SK-MEL-5 (cell line): Measurements from ENCODE around the gene HSD11B1. TPM values are rescaled to one million over a fixed set of nuclear protein-coding genes. Genes with fewer than 3 reads are reported as not detected.

Source experiments
- DNase-seq: peaks from one replicate; pipeline ENCODE4 v3.0.0-alpha.2; 2016; ENCODE audit warnings: low read depth, low spot score
- in situ Hi-C: cut with HindIII; loops from 2 replicates; pipeline ENCODE4 v1.10.0; 2016; ENCODE audit warnings: low sequenced_read_pairs, high pct_unique_total_duplicates, low pct_unique_long_range_greater_than_20kb
- total RNA-seq: library from RNA; depleted of rRNA; stranded (reverse); fragments of >200 nt; shearing (Covaris generic); gene quantifications from 2 replicates; pipeline ENCODE4 v1.2.3, GENCODE V29; 2014; rRNA removed

The HSD11B1 gene
- total RNA-seq, 1 experiment from 2014 or later, result not detected

- in situ Hi-C loops, result no loop called here
- no peak for DNase-seq
Measured at GRCh38 chr1:209767096-209767495, 62.5 kb downstream of the HSD11B1 start.

GRCh38 chr1:209767706-209768105 is 63.1 kb downstream of the HSD11B1 start:
- in situ Hi-C loops, result no loop called here
- DNase-seq, result no peak

- no peak for DNase-seq
- in situ Hi-C loops, result no loop called here
Measured at GRCh38 chr1:209768354-209768774, 63.7 kb downstream of the HSD11B1 start.

- in situ Hi-C loops, result no loop called here
- DNase-seq, result peak; percentile 94
Measured at GRCh38 chr1:209769171-209769904, 64.7 kb downstream of the HSD11B1 start.

GRCh38 chr1:209769971-209770370 is 65.3 kb downstream of the HSD11B1 start:
- in situ Hi-C loops, result no loop called here

GRCh38 chr1:209770636-209771415 is 66.2 kb downstream of the HSD11B1 start:
- no peak for DNase-seq
- in situ Hi-C loops, result no loop called here

More at GRCh38 chr1:209769971-209770370, 65.3 kb downstream of the HSD11B1 start:
- peak; percentile 13 for DNase-seq

GRCh38 chr1:209772126-209772525 is 67.5 kb downstream of the HSD11B1 start:
- peak; percentile 7 for DNase-seq
- in situ Hi-C loops, result no loop called here

- in situ Hi-C loops, result no loop called here
Measured at GRCh38 chr1:209774592-209774991, 69.9 kb downstream of the HSD11B1 start.

GRCh38 chr1:209775678-209776077 is 71.0 kb downstream of the HSD11B1 start:
- DNase-seq, result no peak
- in situ Hi-C loops, result no loop called here

More at GRCh38 chr1:209774592-209774991, 69.9 kb downstream of the HSD11B1 start:
- no peak for DNase-seq

- in situ Hi-C loops, result no loop called here
- no peak for DNase-seq
Measured at GRCh38 chr1:209777587-209777986, 72.9 kb downstream of the HSD11B1 start.

GRCh38 chr1:209778102-209778501 is 73.5 kb downstream of the HSD11B1 start:
- no peak for DNase-seq
- in situ Hi-C loops, result no loop called here

- DNase-seq, result no peak
- in situ Hi-C loops, result no loop called here
Measured at GRCh38 chr1:209780268-209780667, 75.6 kb downstream of the HSD11B1 start.

- in situ Hi-C loops, result no loop called here
- no peak for DNase-seq
Measured at GRCh38 chr1:209783386-209783785, 78.7 kb downstream of the HSD11B1 start.

Other genes with a start within 250 kb of the HSD11B1 start
- not detected in 2 replicates for gene CAMK1G, start 121.1 kb upstream of the HSD11B1 start, total RNA-seq
- 0.88 and 2.0 TPM in 2 replicates for gene LAMB3, start 52.4 kb upstream of the HSD11B1 start, total RNA-seq
- 0.18 TPM in 1 of 2 replicates, not detected in the other for gene G0S2, start 29.4 kb upstream of the HSD11B1 start, total RNA-seq
- 0.61 TPM in 1 of 2 replicates, not detected in the other for gene TRAF3IP3, start 51.2 kb downstream of the HSD11B1 start, total RNA-seq
- gene C1orf74, start 79.7 kb downstream of the HSD11B1 start, total RNA-seq, result 3.4 and 4.8 TPM in 2 replicates
- gene IRF6, start 101.3 kb downstream of the HSD11B1 start, total RNA-seq, result not detected in 2 replicates
- gene UTP25, start 123.1 kb downstream of the HSD11B1 start, total RNA-seq, result 17.0 and 18.0 TPM in 2 replicates
- gene SYT14, start 233.4 kb downstream of the HSD11B1 start, total RNA-seq, result 14.7 TPM in 2 replicates